ENCODE measurements around the gene CD200. TPM values are rescaled to one million over a fixed set of nuclear protein-coding genes. Genes with fewer than 3 reads are reported as not detected.

CD200 gene
- total RNA-seq, 1 donor from 2014 or later: 30.9 TPM

- no peak for TF ChIP-seq CTCF (IDR thresholded peaks at IDR 0.05; ENCODE audit: unreplicated experiment)
- H3K4me1 Mint-ChIP-seq (ENCODE audit: unreplicated experiment): peaks cover 41% of the 10 kb centered on the region
- H3K4me3 Mint-ChIP-seq (ENCODE audit: unreplicated experiment): no peak overlapping the region
Measured at GRCh38 chr3:112335434-112335781, 2.5 kb downstream of the CD200 start.

GRCh38 chr3:112338021-112338726, 5.2 kb downstream of the CD200 start:
- no peak overlapping the region for H3K4me3 Mint-ChIP-seq (ENCODE audit: unreplicated experiment)
- no peaks in the 10 kb centered on the region for H3K9me3 Mint-ChIP-seq (ENCODE audit: unreplicated experiment)
- peaks cover 50% of the 10 kb centered on the region for H3K4me1 Mint-ChIP-seq (ENCODE audit: unreplicated experiment)
- peaks cover 4% of the 10 kb centered on the region for H3K27me3 Mint-ChIP-seq (ENCODE audit: unreplicated experiment)
- peaks cover 11% of the 10 kb centered on the region for H3K36me3 Mint-ChIP-seq (ENCODE audit: low read depth, unreplicated experiment)
- DNase-seq (ENCODE audit: low spot score): no peak
- no peak for TF ChIP-seq CTCF (IDR thresholded peaks at IDR 0.05; ENCODE audit: unreplicated experiment)
- no peak overlapping the region for H3K27ac Mint-ChIP-seq (ENCODE audit: unreplicated experiment)

More at GRCh38 chr3:112335434-112335781, 2.5 kb downstream of the CD200 start:
- DNase-seq (ENCODE audit: low spot score): no peak
- no peaks in the 10 kb centered on the region for H3K36me3 Mint-ChIP-seq (ENCODE audit: low read depth, unreplicated experiment)
- H3K9me3 Mint-ChIP-seq (ENCODE audit: unreplicated experiment): no peaks in the 10 kb centered on the region
- H3K27me3 Mint-ChIP-seq (ENCODE audit: unreplicated experiment): peaks cover 4% of the 10 kb centered on the region
- peak overlapping the region; percentile 40 for H3K27ac Mint-ChIP-seq (ENCODE audit: unreplicated experiment)

- Mint-ChIP-seq H3K4me1 (ENCODE audit: unreplicated experiment) (peaks cover 49% of the 10 kb centered on the region), H3K4me3 (ENCODE audit: unreplicated experiment) (no peak overlapping the region), H3K27me3 (ENCODE audit: unreplicated experiment) (peaks cover 4% of the 10 kb centered on the region), H3K27ac (ENCODE audit: unreplicated experiment) (no peak overlapping the region), H3K36me3 (ENCODE audit: low read depth, unreplicated experiment) (peaks cover 12% of the 10 kb centered on the region), H3K9me3 (ENCODE audit: unreplicated experiment) (no peaks in the 10 kb centered on the region)
- no peak for TF ChIP-seq CTCF (IDR thresholded peaks at IDR 0.05; ENCODE audit: unreplicated experiment)
- DNase-seq (ENCODE audit: low spot score): no peak
Measured at GRCh38 chr3:112338727-112339056, 5.7 kb downstream of the CD200 start.

GRCh38 chr3:112339134-112339533, 6.2 kb downstream of the CD200 start:
- Mint-ChIP-seq H3K4me1 (ENCODE audit: unreplicated experiment) (peaks cover 45% of the 10 kb centered on the region), H3K4me3 (ENCODE audit: unreplicated experiment) (no peak overlapping the region), H3K36me3 (ENCODE audit: low read depth, unreplicated experiment) (peaks cover 14% of the 10 kb centered on the region), H3K9me3 (ENCODE audit: unreplicated experiment) (no peaks in the 10 kb centered on the region), H3K27ac (ENCODE audit: unreplicated experiment) (no peak overlapping the region), H3K27me3 (ENCODE audit: unreplicated experiment) (peaks cover 4% of the 10 kb centered on the region)
- DNase-seq (ENCODE audit: low spot score): no peak
- no peak for TF ChIP-seq CTCF (IDR thresholded peaks at IDR 0.05; ENCODE audit: unreplicated experiment)

- TF ChIP-seq CTCF (IDR thresholded peaks at IDR 0.05; ENCODE audit: unreplicated experiment): no peak
- peaks cover 41% of the 10 kb centered on the region for H3K4me1 Mint-ChIP-seq (ENCODE audit: unreplicated experiment)
- peaks cover 4% of the 10 kb centered on the region for H3K27me3 Mint-ChIP-seq (ENCODE audit: unreplicated experiment)
- H3K9me3 Mint-ChIP-seq (ENCODE audit: unreplicated experiment): no peaks in the 10 kb centered on the region
- peaks cover 14% of the 10 kb centered on the region for H3K36me3 Mint-ChIP-seq (ENCODE audit: low read depth, unreplicated experiment)
- no peak for DNase-seq (ENCODE audit: low spot score)
- no peak overlapping the region for H3K4me3 Mint-ChIP-seq (ENCODE audit: unreplicated experiment)
- no peak overlapping the region for H3K27ac Mint-ChIP-seq (ENCODE audit: unreplicated experiment)
Measured at GRCh38 chr3:112339609-112340008, 6.7 kb downstream of the CD200 start.

All from endothelial cell (in vitro differentiated cells).